Measurements from ENCODE around the gene COX7B2. TPM values are rescaled to one million over a fixed set of nuclear protein-coding genes. Genes with fewer than 3 reads are reported as not detected.

Gene COX7B2
- total RNA-seq, 2 experiments from 2014 or later, result not detected

DNA sequence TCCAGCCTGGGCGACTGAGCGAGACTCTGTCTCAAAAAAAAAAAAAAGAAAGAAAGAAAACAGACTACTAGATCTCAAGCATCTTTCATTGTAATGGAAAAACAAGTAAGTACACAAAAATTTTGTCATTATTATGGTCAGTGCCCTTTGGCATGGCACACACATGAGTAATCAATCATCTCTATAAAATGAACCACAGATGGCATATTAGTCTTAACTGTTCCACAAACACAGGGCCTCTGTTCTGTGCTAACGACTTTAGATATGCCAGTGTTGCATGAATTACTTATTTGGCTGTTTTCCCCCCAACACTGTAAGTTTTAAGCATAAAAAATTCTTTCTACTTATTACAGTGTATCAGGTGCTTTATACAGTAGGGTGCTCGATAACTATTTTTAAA lies 90.4 kb downstream of the COX7B2 start:
- ATAC-seq (no peak), DNase-seq (no peak)
- Mint-ChIP-seq H3K9me3 (ENCODE audit: insufficient read depth) (no peaks in the 10 kb centered on the region), H3K36me3 (ENCODE audit: low read depth) (no peaks in the 10 kb centered on the region), H3K4me1 (ENCODE audit: low read depth) (no peaks in the 10 kb centered on the region), H3K4me3 (no peak overlapping the region), H3K27ac (no peak overlapping the region), H3K27me3 (ENCODE audit: low read depth) (no peaks in the 10 kb centered on the region)
- ChIA-PET POLR2A (no interaction called here), CTCF (no interaction called here)

DNA sequence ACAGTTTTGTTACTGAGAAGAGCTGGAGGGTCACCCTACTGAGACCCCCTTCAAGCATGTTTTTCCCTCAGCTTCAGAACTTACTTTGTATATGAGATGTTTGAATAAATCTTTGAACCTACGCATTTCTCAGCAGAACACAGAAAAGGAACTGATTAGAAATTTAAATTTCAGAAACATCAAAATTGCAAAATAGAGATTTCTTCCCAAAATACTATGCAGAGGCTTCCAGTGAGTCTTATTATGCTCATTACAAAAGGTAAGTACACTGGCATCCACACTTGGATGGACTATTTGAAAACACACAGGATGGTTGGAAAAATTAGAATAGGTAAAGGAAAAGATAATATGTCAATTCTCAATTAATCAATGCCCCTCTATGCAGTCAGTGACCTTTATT lies 91.2 kb downstream of the COX7B2 start:
- Mint-ChIP-seq H3K9me3 (ENCODE audit: insufficient read depth) (no peaks in the 10 kb centered on the region), H3K4me3 (no peak overlapping the region), H3K36me3 (ENCODE audit: low read depth) (no peaks in the 10 kb centered on the region), H3K27me3 (ENCODE audit: low read depth) (no peaks in the 10 kb centered on the region), H3K4me1 (ENCODE audit: low read depth) (no peaks in the 10 kb centered on the region), H3K27ac (no peak overlapping the region)
- DNase-seq, result no peak
- CTCF ChIA-PET, result no interaction called here
- POLR2A ChIA-PET, result no interaction called here
- ATAC-seq, result no peak

DNA sequence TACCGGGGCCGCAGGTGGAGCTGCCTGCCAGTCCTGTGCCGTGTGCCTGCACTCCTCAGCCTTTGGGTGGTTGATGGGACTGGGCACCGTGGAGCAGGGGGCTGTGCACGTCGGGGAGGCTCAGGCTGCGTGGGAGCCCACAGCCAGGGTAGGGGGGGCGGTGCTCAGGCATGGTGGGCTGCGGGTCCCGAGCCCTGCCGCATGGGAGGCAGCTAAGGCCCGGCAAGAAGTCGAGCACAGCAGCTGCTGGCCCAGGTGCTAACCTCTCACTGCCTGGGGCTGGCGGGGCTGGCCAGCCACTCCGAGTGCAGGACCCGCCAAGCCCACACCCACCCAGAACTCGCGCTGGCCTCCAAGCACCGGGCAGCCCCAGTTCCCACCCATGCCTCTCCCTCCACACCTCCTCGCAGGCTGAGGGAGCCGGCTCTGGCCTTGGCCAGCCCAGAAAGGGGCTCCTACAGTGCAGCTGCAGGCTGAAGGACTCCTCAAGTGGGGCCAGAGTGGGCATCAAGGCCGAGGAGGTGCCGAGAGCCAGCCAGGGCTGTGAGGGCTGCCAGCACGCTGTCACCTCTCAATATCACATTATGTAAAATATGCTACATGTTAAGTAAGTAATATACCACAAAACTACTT lies 104.1 kb downstream of the COX7B2 start:
- POLR2A ChIA-PET, result no interaction called here
- CTCF ChIA-PET, result no interaction called here
- Mint-ChIP-seq H3K4me1 (ENCODE audit: low read depth) (no peaks in the 10 kb centered on the region), H3K9me3 (ENCODE audit: insufficient read depth) (no peaks in the 10 kb centered on the region), H3K4me3 (no peak overlapping the region), H3K27ac (no peak overlapping the region), H3K36me3 (ENCODE audit: low read depth) (no peaks in the 10 kb centered on the region), H3K27me3 (ENCODE audit: low read depth) (no peaks in the 10 kb centered on the region)
- ATAC-seq (no peak), DNase-seq (no peak)

GRCh38 chr4:46793036-46793435 lies 116.0 kb downstream of the COX7B2 start:
- CTCF ChIA-PET, result no interaction called here
- Mint-ChIP-seq H3K27me3 (ENCODE audit: low read depth) (no peaks in the 10 kb centered on the region), H3K27ac (no peak overlapping the region), H3K4me3 (no peak overlapping the region), H3K36me3 (ENCODE audit: low read depth) (no peaks in the 10 kb centered on the region), H3K4me1 (ENCODE audit: low read depth) (no peaks in the 10 kb centered on the region), H3K9me3 (ENCODE audit: insufficient read depth) (no peaks in the 10 kb centered on the region)
- no peak for ATAC-seq
- no peak for DNase-seq
- POLR2A ChIA-PET, result no interaction called here

DNA sequence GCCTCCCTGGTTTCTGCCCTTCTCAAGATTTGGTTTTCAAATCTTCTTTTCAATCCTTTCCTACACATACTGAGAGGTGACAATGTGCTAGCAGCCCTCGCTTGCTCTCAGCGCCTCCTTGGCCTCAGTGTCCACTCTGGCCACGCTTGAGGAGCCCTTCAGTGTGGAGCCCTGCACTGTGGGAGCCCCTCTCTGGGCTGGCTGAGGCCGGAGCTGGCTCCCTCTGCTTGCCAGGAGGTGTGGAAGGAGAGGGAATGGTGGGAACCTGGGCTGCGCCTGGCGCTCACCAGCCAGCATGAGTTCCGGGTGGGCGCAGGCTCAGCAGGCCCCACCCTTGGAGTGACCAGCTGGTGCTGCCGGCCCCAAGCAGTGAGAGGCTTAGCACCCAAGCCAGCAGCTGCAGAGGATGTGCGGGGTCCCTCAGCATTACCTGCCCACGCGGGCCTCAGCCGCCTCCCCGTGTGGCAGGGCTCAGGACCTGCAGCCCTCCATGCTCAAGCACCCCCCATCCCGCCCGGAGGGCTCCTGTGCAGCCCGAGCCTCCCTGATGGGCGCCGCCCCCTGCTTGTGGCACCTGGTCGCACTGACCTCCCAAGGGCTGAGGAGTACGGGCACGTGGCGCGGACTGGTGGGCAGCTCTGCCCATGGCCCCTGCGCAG lies 127.5 kb downstream of the COX7B2 start:
- POLR2A ChIA-PET, result no interaction called here
- ATAC-seq, result no peak
- Mint-ChIP-seq H3K27ac (no peak overlapping the region), H3K27me3 (ENCODE audit: low read depth) (no peaks in the 10 kb centered on the region), H3K9me3 (ENCODE audit: insufficient read depth) (no peaks in the 10 kb centered on the region), H3K4me1 (ENCODE audit: low read depth) (no peaks in the 10 kb centered on the region), H3K36me3 (ENCODE audit: low read depth) (no peaks in the 10 kb centered on the region), H3K4me3 (no peak overlapping the region)
- DNase-seq, result no peak
- CTCF ChIA-PET, result no interaction called here

- ChIA-PET CTCF (no interaction called here), POLR2A (no interaction called here)
- Mint-ChIP-seq H3K27ac (no peak overlapping the region), H3K4me1 (ENCODE audit: low read depth) (no peaks in the 10 kb centered on the region), H3K4me3 (no peak overlapping the region), H3K36me3 (ENCODE audit: low read depth) (no peaks in the 10 kb centered on the region), H3K27me3 (ENCODE audit: low read depth) (no peaks in the 10 kb centered on the region), H3K9me3 (ENCODE audit: insufficient read depth) (no peaks in the 10 kb centered on the region)
- ATAC-seq, result no peak
- DNase-seq, result no peak
Measured at GRCh38 chr4:46765465-46765864, 143.6 kb downstream of the COX7B2 start.

GRCh38 chr4:46730075-46730474 lies 179.0 kb downstream of the COX7B2 start:
- Mint-ChIP-seq H3K9me3 (ENCODE audit: insufficient read depth) (peaks cover 10% of the 10 kb centered on the region), H3K4me1 (ENCODE audit: low read depth) (no peaks in the 10 kb centered on the region), H3K27ac (no peak overlapping the region), H3K4me3 (no peak overlapping the region), H3K27me3 (ENCODE audit: low read depth) (no peaks in the 10 kb centered on the region), H3K36me3 (ENCODE audit: low read depth) (no peaks in the 10 kb centered on the region)
- CTCF ChIA-PET, result no interaction called here
- DNase-seq, result no peak
- no peak for ATAC-seq
- POLR2A ChIA-PET, result no interaction called here

DNA sequence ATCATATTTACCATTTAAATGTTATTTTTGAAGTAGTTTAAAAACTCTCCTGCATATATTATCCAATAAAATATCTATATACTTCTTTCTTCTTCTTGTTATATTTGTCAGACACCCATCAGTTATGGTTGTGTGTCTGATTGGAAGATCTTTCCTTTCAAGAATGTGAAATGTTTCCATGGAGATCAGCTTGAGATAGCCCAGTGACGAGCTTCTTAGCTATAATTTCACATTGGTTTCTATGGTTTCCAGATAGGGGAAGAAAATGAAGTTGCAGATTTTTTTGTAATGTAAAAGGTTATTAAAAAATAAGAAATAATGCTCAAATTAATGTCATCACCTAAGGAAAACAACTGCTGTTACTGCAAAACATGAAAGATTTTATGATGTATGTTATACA lies 189.0 kb downstream of the COX7B2 start:
- ATAC-seq, result no peak
- no peaks in the 10 kb centered on the region for H3K36me3 Mint-ChIP-seq (ENCODE audit: low read depth)
- no peak overlapping the region for H3K27ac Mint-ChIP-seq
- no peaks in the 10 kb centered on the region for H3K27me3 Mint-ChIP-seq (ENCODE audit: low read depth)
- CTCF ChIA-PET, result no interaction called here
- H3K4me1 Mint-ChIP-seq (ENCODE audit: low read depth), result no peaks in the 10 kb centered on the region
- no peak overlapping the region for H3K4me3 Mint-ChIP-seq
- peaks cover 5% of the 10 kb centered on the region for H3K9me3 Mint-ChIP-seq (ENCODE audit: insufficient read depth)
- DNase-seq, result no peak
- POLR2A ChIA-PET, result no interaction called here

DNA sequence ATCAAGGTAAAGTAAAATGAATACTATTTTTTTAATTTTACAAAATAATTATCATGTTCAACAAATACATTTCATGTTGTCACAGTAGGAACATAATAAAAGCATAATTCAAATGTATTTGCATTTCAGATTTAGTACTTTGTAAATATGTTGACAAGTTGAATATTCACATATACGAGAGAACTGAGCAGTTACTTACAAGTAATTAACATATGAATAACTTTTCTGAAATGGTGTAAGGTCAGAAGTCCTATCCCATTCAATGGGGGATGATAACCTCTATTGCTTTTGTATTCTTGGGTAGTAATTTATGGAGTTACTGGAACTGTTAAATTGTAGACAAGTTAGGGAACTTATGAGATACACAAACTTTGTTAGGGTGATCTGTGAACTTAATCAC lies 191.1 kb downstream of the COX7B2 start:
- ChIA-PET CTCF (no interaction called here), POLR2A (no interaction called here)
- Mint-ChIP-seq H3K4me3 (no peak overlapping the region), H3K27ac (no peak overlapping the region), H3K4me1 (ENCODE audit: low read depth) (no peaks in the 10 kb centered on the region), H3K27me3 (ENCODE audit: low read depth) (no peaks in the 10 kb centered on the region), H3K36me3 (ENCODE audit: low read depth) (no peaks in the 10 kb centered on the region), H3K9me3 (ENCODE audit: insufficient read depth) (no peaks in the 10 kb centered on the region)
- ATAC-seq (no peak), DNase-seq (no peak)

GRCh38 chr4:46715468-46715867 lies 193.6 kb downstream of the COX7B2 start:
- POLR2A ChIA-PET, result no interaction called here
- H3K27ac Mint-ChIP-seq, result no peak overlapping the region
- H3K4me3 Mint-ChIP-seq, result no peak overlapping the region
- H3K9me3 Mint-ChIP-seq (ENCODE audit: insufficient read depth), result no peaks in the 10 kb centered on the region
- CTCF ChIA-PET, result no interaction called here
- no peak for ATAC-seq
- no peaks in the 10 kb centered on the region for H3K27me3 Mint-ChIP-seq (ENCODE audit: low read depth)
- H3K36me3 Mint-ChIP-seq (ENCODE audit: low read depth), result no peaks in the 10 kb centered on the region
- no peaks in the 10 kb centered on the region for H3K4me1 Mint-ChIP-seq (ENCODE audit: low read depth)
- DNase-seq, result no peak

DNA sequence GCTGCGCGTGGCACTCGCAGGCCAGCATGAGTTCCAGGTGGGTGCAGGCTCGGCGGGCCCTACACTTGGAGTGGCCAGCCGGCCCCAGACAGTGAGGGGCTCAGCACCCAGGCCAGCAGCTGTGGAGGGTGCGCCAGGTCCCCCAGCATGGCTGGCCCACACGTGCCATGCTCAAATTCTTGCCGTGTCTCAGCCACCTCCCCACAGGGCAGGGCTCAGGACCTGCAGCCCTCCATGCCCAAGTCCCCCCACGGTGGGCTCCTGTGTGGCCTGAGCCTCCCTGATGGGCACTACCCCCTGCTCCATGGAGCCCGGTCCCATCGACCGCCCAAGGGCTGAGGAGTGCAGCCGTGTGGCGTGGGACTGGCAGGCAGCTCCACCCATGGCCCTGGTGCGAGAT lies 210.2 kb downstream of the COX7B2 start:
- Mint-ChIP-seq H3K9me3 (ENCODE audit: insufficient read depth) (peaks cover 12% of the 10 kb centered on the region), H3K4me3 (no peak overlapping the region), H3K4me1 (ENCODE audit: low read depth) (no peaks in the 10 kb centered on the region), H3K36me3 (ENCODE audit: low read depth) (no peaks in the 10 kb centered on the region), H3K27ac (no peak overlapping the region), H3K27me3 (ENCODE audit: low read depth) (no peaks in the 10 kb centered on the region)
- no peak for ATAC-seq
- CTCF ChIA-PET, result no interaction called here
- DNase-seq, result no peak
- POLR2A ChIA-PET, result no interaction called here

Measured in activated CD8-positive, alpha-beta T cell treated with anti-CD3 and anti-CD28 coated beads, Interleukin-2, amount 10 ng/mL, durations not matched to agents 7 days and 5 days (primary cell).